Measurements from ENCODE around the gene STRN. TPM values are rescaled to one million over a fixed set of nuclear protein-coding genes. Genes with fewer than 3 reads are reported as not detected.
"Not testable (repeated sequence)": the region's sequence is repeated elsewhere in the genome, so short reads cannot be mapped to it uniquely, and the experiment has no call there.

The STRN gene
- total RNA-seq, 2 experiments from 2014 or later, result 20.4 to 20.8 TPM

DNA sequence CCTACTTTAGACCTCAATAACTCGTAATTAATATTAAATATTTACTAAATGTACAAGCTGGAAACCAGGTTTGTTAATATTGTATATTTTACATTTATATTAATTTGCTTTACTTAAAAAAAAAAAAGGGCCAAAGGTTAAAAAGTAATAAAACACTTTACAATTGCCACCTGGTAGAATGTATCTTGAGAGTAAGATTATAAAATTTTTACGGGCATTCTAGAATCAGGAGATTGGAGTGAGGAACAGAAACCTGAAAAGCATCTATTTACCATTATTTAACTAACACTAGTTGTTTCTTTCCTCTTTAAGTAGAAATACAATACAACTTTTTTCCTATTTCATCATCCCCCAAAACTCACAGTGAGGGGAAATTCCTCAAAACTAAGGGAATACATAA lies 15.6 kb upstream of the STRN start:
- Histone ChIP-seq H3K36me3 (ENCODE audit: insufficient read depth, low read length) (peaks cover 21% of the 10 kb centered on the region), H3K9me3 (ENCODE audit: control insufficient read depth in 1 of 2, insufficient read depth in 1 of 2, low read length in 2 of 2) (peaks cover 0 to 5% of the 10 kb centered on the region in 2 experiments), H3K27ac (ENCODE audit: low read depth in 1 of 2, low read length in 2 of 2) (no peak overlapping the region), H3K4me3 (ENCODE audit: low read length) (no peak overlapping the region), H3K27me3 (ENCODE audit: control insufficient read depth in 1 of 2, insufficient read depth in 2 of 2, low read length in 2 of 2) (no peaks in the 10 kb centered on the region), H3K4me1 (ENCODE audit: insufficient read depth, low read length) (no peaks in the 10 kb centered on the region)
- intact Hi-C loops (cut with DNase I, micrococcal nuclease), result loop anchor here in 1 of 2 experiments (10.0 kb wide), 1 partner anchor 107 kb away; no protein-coding TSS in a partner anchor
- no peak for DNase-seq
- Mint-ChIP-seq H3K27me3 (no peaks in the 10 kb centered on the region), H3K4me1 (ENCODE audit: low read depth) (no peaks in the 10 kb centered on the region), H3K9me3 (no peaks in the 10 kb centered on the region), H3K36me3 (ENCODE audit: low read depth) (peaks cover 56% of the 10 kb centered on the region), H3K27ac (no peak overlapping the region), H3K4me3 (no peak overlapping the region)
- CTCF ChIA-PET, result no interaction called here
- POLR2A ChIA-PET, result interaction anchor here (1.6 kb wide), 1 partner anchor 15 kb away, joined by 6 read pairs; the partner anchor contains the start of gene STRN
- no peak for ATAC-seq (ENCODE audit: poor library complexity)
- TF ChIP-seq, protein P1, sequence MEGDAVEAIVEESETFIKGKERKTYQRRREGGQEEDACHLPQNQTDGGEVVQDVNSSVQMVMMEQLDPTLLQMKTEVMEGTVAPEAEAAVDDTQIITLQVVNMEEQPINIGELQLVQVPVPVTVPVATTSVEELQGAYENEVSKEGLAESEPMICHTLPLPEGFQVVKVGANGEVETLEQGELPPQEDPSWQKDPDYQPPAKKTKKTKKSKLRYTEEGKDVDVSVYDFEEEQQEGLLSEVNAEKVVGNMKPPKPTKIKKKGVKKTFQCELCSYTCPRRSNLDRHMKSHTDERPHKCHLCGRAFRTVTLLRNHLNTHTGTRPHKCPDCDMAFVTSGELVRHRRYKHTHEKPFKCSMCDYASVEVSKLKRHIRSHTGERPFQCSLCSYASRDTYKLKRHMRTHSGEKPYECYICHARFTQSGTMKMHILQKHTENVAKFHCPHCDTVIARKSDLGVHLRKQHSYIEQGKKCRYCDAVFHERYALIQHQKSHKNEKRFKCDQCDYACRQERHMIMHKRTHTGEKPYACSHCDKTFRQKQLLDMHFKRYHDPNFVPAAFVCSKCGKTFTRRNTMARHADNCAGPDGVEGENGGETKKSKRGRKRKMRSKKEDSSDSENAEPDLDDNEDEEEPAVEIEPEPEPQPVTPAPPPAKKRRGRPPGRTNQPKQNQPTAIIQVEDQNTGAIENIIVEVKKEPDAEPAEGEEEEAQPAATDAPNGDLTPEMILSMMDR (IDR thresholded peaks at IDR 0.05), result no peak

DNA sequence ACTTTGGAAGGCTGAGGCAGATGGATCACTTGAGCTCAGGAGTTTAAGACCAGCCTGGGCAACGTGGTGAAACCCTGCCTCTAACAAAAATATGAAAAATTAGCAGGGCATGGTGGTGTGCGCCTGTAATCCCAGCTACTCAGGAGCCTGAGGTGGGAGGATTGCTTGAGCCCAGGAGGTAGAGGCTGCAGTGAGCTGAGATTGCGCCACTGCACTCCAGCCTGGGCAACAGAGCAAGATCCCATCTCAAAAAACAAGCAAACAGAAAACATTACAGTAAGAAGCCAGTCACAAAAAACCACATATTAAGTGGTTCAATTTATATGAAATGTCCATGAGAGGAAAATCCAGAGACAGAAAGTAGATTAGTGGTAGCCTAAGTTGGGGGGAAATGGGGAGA lies 12.7 kb upstream of the STRN start:
- H3K9me3 Mint-ChIP-seq; H3K4me1 Mint-ChIP-seq (ENCODE audit: low read depth); H3K27me3 ChIP-seq (ENCODE audit: control insufficient read depth in 1 of 2, insufficient read depth in 2 of 2, low read length in 2 of 2); H3K27me3 Mint-ChIP-seq; CTCF ChIA-PET; intact Hi-C loops (cut with DNase I, micrococcal nuclease); H3K36me3 ChIP-seq (ENCODE audit: insufficient read depth, low read length); H3K4me3 Mint-ChIP-seq; H3K27ac ChIP-seq (ENCODE audit: low read depth in 1 of 2, low read length in 2 of 2); DNase-seq; ATAC-seq (ENCODE audit: poor library complexity); H3K4me1 ChIP-seq (ENCODE audit: insufficient read depth, low read length); H3K9me3 ChIP-seq (ENCODE audit: control insufficient read depth in 1 of 2, insufficient read depth in 1 of 2, low read length in 2 of 2); H3K4me3 ChIP-seq (ENCODE audit: low read length); H3K27ac Mint-ChIP-seq: not testable (repeated sequence)
- POLR2A ChIA-PET, result interaction anchor here (0.7 to 0.8 kb wide), 2 partner anchors 10 to 12 kb away, joined by 3 to 4 read pairs; partner anchors contain the start of gene STRN
- peaks cover 42% of the 10 kb centered on the region for H3K36me3 Mint-ChIP-seq (ENCODE audit: low read depth)

DNA sequence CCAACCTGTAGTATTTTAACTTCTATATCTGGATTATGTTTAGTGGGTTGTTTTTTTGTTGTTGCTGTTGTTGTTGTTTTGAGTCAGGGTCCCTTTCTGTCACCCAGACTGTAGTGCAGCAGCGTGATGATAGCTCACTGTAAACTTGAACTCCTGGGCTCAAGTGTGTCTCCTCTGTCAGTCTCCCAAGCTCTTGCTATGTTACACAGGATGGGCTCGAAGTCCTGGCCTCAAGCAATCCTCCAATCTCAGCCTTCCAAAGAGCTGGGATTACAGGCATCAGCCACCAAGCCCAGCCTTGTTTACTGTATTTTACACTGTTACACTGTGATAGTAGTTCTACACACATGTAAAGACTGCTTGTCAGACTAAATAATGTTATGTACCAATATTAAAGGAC lies 9.7 kb upstream of the STRN start:
- Histone ChIP-seq H3K9me3 (ENCODE audit: control insufficient read depth in 1 of 2, insufficient read depth in 1 of 2, low read length in 2 of 2) (peaks cover 0 to 5% of the 10 kb centered on the region in 2 experiments), H3K36me3 (ENCODE audit: insufficient read depth, low read length) (peaks cover 8% of the 10 kb centered on the region), H3K27ac (ENCODE audit: low read depth in 1 of 2, low read length in 2 of 2) (no peak overlapping the region), H3K4me1 (ENCODE audit: insufficient read depth, low read length) (no peaks in the 10 kb centered on the region), H3K27me3 (ENCODE audit: control insufficient read depth in 1 of 2, insufficient read depth in 2 of 2, low read length in 2 of 2) (no peaks in the 10 kb centered on the region), H3K4me3 (ENCODE audit: low read length) (no peak overlapping the region)
- peaks cover 28% of the 10 kb centered on the region for H3K36me3 Mint-ChIP-seq (ENCODE audit: low read depth)
- ChIA-PET POLR2A (no interaction called here), CTCF (no interaction called here)
- ATAC-seq (ENCODE audit: poor library complexity) (no peak), DNase-seq (no peak)
- H3K27me3 Mint-ChIP-seq, result no peaks in the 10 kb centered on the region
- no peaks in the 10 kb centered on the region for H3K9me3 Mint-ChIP-seq
- TF ChIP-seq, protein P1 (IDR thresholded peaks at IDR 0.05), result no peak
- no peaks in the 10 kb centered on the region for H3K4me1 Mint-ChIP-seq (ENCODE audit: low read depth)
- intact Hi-C loops (cut with DNase I, micrococcal nuclease), result no loop called here
- H3K4me3 Mint-ChIP-seq, result no peak overlapping the region
- no peak overlapping the region for H3K27ac Mint-ChIP-seq

DNA sequence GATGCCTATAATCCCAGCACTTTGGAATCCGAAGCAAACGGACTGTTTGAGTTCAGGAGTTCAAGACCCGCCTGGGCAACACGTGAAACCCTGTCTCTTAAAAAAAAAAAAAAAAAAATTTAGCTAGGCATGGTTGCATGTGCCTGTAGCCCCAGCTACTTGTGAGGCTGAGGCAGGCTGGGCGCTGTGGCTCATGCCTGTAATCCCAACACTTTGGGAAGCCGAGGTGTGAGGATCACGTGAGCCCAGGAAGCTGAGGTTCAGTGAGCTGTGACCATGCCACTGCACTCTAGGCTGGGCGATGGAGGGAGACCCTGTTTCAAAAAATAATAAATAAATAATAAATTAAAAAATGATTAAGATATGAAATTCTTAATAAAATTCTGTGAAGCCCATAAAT lies 9.0 kb upstream of the STRN start:
- Mint-ChIP-seq H3K4me3 (no peak overlapping the region), H3K27me3 (no peaks in the 10 kb centered on the region), H3K4me1 (ENCODE audit: low read depth) (no peaks in the 10 kb centered on the region), H3K9me3 (no peaks in the 10 kb centered on the region), H3K27ac (no peak overlapping the region), H3K36me3 (ENCODE audit: low read depth) (peaks cover 22% of the 10 kb centered on the region)
- Histone ChIP-seq H3K36me3 (ENCODE audit: insufficient read depth, low read length) (peaks cover 8% of the 10 kb centered on the region), H3K4me1 (ENCODE audit: insufficient read depth, low read length) (no peaks in the 10 kb centered on the region), H3K27ac (ENCODE audit: low read depth in 1 of 2, low read length in 2 of 2) (no peak overlapping the region), H3K9me3 (ENCODE audit: control insufficient read depth in 1 of 2, insufficient read depth in 1 of 2, low read length in 2 of 2) (peaks cover 0 to 5% of the 10 kb centered on the region in 2 experiments), H3K27me3 (ENCODE audit: control insufficient read depth in 1 of 2, insufficient read depth in 2 of 2, low read length in 2 of 2) (no peaks in the 10 kb centered on the region), H3K4me3 (ENCODE audit: low read length) (no peak overlapping the region)
- POLR2A ChIA-PET, result interaction anchor here (0.6 to 1.3 kb wide), 2 partner anchors 9 to 254 kb away, joined by 3 to 12 read pairs; partner anchors contain the start of gene STRN
- TF ChIP-seq, protein P1 (IDR thresholded peaks at IDR 0.05), result no peak
- intact Hi-C loops (cut with DNase I, micrococcal nuclease), result no loop called here
- CTCF ChIA-PET, result interaction anchor here (1.0 kb wide), 1 partner anchor 111 kb away, joined by 4 read pairs; no protein-coding TSS in a partner anchor
- DNase-seq (no peak), ATAC-seq (ENCODE audit: poor library complexity) (no peak)

All from CD4-positive, alpha-beta T cell (primary cell).